Endothelial cell (in vitro differentiated cells): ENCODE results near the gene COQ5. TPM values are rescaled to one million over a fixed set of nuclear protein-coding genes. Genes with fewer than 3 reads are reported as not detected.

Source experiments
- DNase-seq: peaks from one replicate; pipeline ENCODE4 v3.0.0; 2021; ENCODE audit warnings: low spot score
- H3K27ac Mint-ChIP-seq: one replicate; pipeline ENCODE4 v1.8.0; 2021; ENCODE audit warnings: mixed read lengths, inconsistent platforms; ENCODE audit not compliant: unreplicated experiment
- H3K27me3 Mint-ChIP-seq: one replicate; pipeline ENCODE4 v1.8.0; 2021; ENCODE audit warnings: mild to moderate bottlenecking, moderate library complexity, mixed read lengths, inconsistent platforms; ENCODE audit not compliant: unreplicated experiment
- H3K36me3 Mint-ChIP-seq: one replicate; pipeline ENCODE4 v1.8.0; 2021; ENCODE audit warnings: mild to moderate bottlenecking, low read depth, mixed read lengths, inconsistent platforms; ENCODE audit not compliant: unreplicated experiment
- H3K4me1 Mint-ChIP-seq: one replicate; pipeline ENCODE4 v1.8.0; 2021; ENCODE audit warnings: mild to moderate bottlenecking, mixed read lengths, inconsistent platforms; ENCODE audit not compliant: unreplicated experiment
- H3K4me3 Mint-ChIP-seq: one replicate; pipeline ENCODE4 v1.8.0; 2021; ENCODE audit warnings: mild to moderate bottlenecking, mixed read lengths, inconsistent platforms; ENCODE audit not compliant: unreplicated experiment
- H3K9me3 Mint-ChIP-seq: one replicate; pipeline ENCODE4 v1.8.0; 2021; ENCODE audit warnings: mixed read lengths, inconsistent platforms; ENCODE audit not compliant: unreplicated experiment
- total RNA-seq: library from RNA; stranded (reverse); fragmentation: NEBNext Ultra II Directional; extraction: Animal tissue kit (Norgen Biotek cat#: 25700); gene quantifications from one replicate; pipeline ENCODE4 v1.2.1, GENCODE V29; 2021; ENCODE audit not compliant: unreplicated experiment
- TF ChIP-seq, protein P1 (sequence below): fragments of 200-600 bp; sonication (generic); IDR thresholded peaks from one replicate; pipeline ENCODE4 v1.5.0; 2021; ENCODE audit warnings: antibody characterized with exemption; ENCODE audit not compliant: unreplicated experiment

Gene COQ5
- total RNA-seq, 1 donor from 2014 or later = 27.2 TPM

- TF ChIP-seq, protein P1, sequence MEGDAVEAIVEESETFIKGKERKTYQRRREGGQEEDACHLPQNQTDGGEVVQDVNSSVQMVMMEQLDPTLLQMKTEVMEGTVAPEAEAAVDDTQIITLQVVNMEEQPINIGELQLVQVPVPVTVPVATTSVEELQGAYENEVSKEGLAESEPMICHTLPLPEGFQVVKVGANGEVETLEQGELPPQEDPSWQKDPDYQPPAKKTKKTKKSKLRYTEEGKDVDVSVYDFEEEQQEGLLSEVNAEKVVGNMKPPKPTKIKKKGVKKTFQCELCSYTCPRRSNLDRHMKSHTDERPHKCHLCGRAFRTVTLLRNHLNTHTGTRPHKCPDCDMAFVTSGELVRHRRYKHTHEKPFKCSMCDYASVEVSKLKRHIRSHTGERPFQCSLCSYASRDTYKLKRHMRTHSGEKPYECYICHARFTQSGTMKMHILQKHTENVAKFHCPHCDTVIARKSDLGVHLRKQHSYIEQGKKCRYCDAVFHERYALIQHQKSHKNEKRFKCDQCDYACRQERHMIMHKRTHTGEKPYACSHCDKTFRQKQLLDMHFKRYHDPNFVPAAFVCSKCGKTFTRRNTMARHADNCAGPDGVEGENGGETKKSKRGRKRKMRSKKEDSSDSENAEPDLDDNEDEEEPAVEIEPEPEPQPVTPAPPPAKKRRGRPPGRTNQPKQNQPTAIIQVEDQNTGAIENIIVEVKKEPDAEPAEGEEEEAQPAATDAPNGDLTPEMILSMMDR = no peak
- no peaks in the 10 kb centered on the region for H3K9me3 Mint-ChIP-seq
- no peaks in the 10 kb centered on the region for H3K4me1 Mint-ChIP-seq
- no peak overlapping the region for H3K27ac Mint-ChIP-seq
- H3K36me3 Mint-ChIP-seq = peaks cover 49% of the 10 kb centered on the region
- no peaks in the 10 kb centered on the region for H3K27me3 Mint-ChIP-seq
- no peak for DNase-seq
- H3K4me3 Mint-ChIP-seq = no peak overlapping the region
Measured at GRCh38 chr12:120563495-120563894, 34.5 kb upstream of the COQ5 start.

GRCh38 chr12:120562906-120563305 is 33.9 kb upstream of the COQ5 start:
- no peaks in the 10 kb centered on the region for H3K9me3 Mint-ChIP-seq

GRCh38 chr12:120557589-120557988 is 28.6 kb upstream of the COQ5 start:
- Mint-ChIP-seq H3K4me3 (no peak overlapping the region), H3K27ac (no peak overlapping the region), H3K27me3 (no peaks in the 10 kb centered on the region), H3K9me3 (no peaks in the 10 kb centered on the region), H3K36me3 (peaks cover 33% of the 10 kb centered on the region), H3K4me1 (no peaks in the 10 kb centered on the region)
- no peak for DNase-seq
- TF ChIP-seq, protein P1 = no peak

More at GRCh38 chr12:120562906-120563305, 33.9 kb upstream of the COQ5 start:
- no peak overlapping the region for H3K27ac Mint-ChIP-seq
- no peaks in the 10 kb centered on the region for H3K4me1 Mint-ChIP-seq
- TF ChIP-seq, protein P1 = no peak
- DNase-seq = no peak
- peaks cover 51% of the 10 kb centered on the region for H3K36me3 Mint-ChIP-seq
- H3K4me3 Mint-ChIP-seq = no peak overlapping the region
- H3K27me3 Mint-ChIP-seq = no peaks in the 10 kb centered on the region

DNA sequence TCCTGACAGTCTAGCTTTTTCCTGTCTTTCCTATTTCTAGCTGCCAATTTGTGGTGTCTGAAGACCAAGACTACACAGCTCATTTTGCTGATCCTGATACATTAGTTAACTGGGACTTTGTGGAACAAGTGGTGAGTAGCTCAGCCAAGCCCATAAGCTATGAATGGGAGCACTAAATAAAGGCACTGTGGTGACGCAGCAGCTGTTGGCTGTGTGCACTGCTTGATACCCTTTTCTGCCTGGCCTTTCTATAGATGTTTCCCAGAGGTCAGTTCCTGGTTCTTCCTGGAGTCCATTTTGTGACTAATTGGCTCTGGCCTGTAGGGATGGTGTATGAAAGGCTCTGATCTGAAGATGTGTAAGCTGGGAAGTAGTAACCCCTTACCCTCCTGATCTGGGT is 25.7 kb upstream of the COQ5 start:
- Mint-ChIP-seq H3K4me3 (no peak overlapping the region), H3K9me3 (no peaks in the 10 kb centered on the region), H3K36me3 (peaks cover 24% of the 10 kb centered on the region), H3K27me3 (no peaks in the 10 kb centered on the region), H3K27ac (peak overlapping the region; percentile 52), H3K4me1 (no peaks in the 10 kb centered on the region)
- DNase-seq = no peak
- TF ChIP-seq, protein P1 = no peak

DNA sequence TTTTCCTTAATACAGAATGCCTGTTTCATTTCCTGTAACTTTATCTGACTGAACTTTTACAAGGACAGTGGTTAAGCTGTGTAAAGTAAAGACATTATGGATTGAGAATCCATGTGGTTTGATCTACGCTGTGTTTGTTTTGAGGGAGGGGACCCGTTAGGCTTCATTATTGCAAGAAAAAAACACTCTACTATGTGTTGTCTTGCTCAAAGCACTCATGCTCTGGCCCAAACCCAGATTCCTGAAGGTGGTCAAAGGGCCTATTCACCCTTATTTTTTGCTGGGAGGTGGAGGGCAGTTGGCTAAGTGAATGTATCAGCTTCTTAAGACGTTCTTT is 17.1 kb upstream of the COQ5 start:
- Mint-ChIP-seq H3K36me3 (no peaks in the 10 kb centered on the region), H3K4me1 (no peaks in the 10 kb centered on the region), H3K27me3 (no peaks in the 10 kb centered on the region), H3K9me3 (no peaks in the 10 kb centered on the region), H3K27ac (no peak overlapping the region), H3K4me3 (no peak overlapping the region)
- TF ChIP-seq, protein P1 = no peak
- DNase-seq = no peak
